GM19035 (cell line): ENCODE data around the gene RPH3AL.

ENCODE experiments used
- ATAC-seq: cut with Tn5 transposase; IDR thresholded peaks from one replicate; pipeline ENCODE4 v1.9.1; 2021; ENCODE audit not compliant: unreplicated experiment

Gene RPH3AL

DNA sequence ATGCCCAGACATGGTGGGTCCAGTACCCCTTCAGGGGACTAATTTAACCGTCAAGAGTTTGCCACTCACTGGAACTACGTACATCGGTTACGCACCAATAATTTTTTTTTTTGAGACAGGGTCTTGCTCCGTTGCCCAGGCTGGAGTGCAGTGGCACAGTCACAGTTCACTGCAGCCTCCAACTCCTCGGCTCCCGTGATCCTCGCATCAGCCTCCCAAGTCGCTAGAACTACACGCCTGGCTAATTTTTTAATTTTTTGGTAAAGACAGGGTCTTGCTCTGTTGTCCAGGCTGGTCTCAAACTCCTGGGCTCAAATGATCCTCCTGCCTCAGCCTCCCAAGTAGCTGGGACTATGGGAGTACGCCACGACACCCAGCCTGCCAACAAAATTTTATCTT is 15.6 kb downstream of the RPH3AL start:
- ATAC-seq = no peak

DNA sequence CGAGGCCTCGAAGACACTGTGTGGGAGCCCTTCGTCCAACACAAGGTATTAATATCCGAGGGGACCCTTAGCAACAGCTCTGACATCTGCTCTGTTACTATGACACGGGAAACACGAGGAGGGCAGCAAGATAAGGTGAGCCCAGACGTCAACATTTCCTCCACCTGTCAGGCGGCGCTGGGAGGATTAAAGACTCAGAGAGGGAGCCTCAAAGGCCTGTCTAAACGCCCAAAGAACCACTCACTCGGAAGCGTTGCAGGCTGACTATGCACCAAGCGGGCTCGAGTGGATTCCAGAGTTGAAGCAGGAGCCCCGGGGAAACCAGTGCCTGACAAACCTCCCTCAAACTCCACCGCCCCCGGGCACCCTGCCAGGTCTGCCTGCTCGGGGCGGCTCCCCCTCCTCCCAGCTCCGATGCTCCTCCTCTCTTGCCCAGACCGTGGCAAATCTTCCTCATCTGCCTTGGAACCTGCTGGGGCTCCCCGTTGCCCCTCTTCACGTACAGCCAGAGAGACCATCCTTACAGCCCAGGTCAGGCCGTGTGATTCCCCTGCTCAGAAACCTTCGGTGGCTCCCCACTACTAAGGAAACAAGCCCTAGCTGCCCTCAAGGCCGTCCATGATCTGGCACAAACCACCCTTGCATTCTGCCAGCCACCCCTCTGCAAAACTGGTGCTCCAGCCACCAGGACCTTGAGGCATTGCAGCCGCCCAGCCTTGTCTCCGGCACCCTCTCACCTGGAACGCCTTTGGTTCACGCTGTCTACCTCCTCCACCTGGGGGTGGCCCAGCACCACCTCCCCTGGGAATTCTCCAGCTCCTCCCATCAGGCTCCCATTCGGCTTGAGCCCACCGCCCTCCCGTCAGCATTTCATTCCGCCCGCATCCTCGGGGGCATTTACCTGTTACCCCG is 16.2 kb downstream of the RPH3AL start:
- no peak for ATAC-seq

GRCh38 chr17:335691-336090 is 16.9 kb downstream of the RPH3AL start:
- ATAC-seq = no peak

DNA sequence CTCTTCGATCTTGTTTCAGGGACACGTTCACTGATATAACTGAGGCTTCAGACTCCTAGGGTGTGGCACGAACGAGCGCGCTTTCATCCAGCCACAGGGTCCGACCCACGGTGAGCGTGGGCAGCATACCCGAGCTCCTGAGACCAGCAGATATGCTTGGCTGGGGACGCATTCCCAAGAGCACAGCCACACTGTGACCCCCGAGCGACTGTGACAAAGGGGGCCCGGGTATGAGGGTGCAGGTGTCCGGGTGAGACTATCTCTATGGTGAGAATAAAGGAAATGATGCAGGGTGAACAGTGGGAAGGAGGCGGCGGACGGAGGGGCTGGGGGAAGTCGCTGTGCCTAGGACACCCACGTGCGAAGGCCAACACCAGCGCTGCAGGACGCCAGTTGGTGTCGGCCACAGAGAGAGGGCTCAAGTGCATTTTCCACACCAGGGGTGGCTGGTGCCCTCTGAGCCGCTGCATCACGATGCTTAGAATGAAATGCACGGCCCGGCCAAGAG is 17.6 kb downstream of the RPH3AL start:
- ATAC-seq = no peak

GRCh38 chr17:333626-334396 is 18.8 kb downstream of the RPH3AL start:
- ATAC-seq = no peak

DNA sequence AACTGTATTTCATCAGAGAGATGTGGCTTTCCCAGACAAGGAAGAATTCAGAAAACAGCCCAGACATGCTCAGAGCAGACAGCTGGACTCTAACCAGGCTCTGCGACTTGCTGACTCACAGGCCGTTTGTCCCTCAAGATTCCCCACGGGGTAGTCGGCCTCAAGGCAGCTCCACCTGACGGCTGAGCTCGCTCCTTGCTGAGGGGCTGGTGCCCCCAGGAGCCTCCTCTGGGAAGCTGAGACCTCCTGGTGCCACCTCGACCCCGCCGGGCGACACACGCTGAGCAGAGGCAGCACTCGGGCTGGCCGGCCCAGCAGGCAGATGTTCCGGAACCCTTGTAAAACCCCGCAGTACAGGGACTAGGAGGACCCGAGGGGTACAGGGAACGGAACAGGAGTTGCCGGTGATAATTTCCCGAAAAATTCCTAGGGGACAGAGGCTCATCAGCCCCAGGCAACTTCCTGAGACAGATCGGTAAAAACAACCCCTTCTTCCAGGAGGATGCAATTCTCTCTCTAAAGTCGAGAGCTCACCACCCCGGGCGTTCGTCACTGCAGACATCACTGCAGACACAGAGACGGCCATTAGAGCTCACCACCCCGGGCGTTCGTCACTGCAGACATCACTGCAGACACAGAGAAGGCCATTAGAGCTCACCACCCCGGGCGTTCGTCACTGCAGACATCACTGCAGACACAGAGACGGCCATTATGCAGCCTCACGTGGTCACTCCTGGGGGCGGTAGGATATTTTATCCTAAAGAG is 19.9 kb downstream of the RPH3AL start:
- ATAC-seq = no peak

DNA sequence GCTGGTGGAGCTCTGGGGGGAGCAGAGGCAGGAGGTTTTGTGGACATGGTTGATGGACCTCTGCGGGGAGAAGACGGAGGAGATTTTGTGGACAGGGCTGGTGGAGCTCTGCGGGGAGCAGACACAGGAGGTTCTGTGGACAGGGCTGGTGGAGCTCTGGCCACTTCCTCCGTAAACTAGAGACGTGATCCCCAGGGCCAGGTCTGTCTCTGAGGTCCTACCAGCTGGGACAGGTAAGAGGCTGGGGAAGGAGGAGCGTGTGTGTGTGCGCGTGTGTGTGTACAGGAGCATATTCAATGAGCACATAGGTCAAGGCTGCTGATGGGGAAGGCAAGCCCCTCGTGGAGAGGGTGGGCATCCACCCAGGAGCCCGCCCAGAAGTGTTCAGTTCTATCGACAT is 20.6 kb downstream of the RPH3AL start:
- ATAC-seq = no peak

GRCh38 chr17:330993-331701 is 21.5 kb downstream of the RPH3AL start:
- no peak for ATAC-seq

GRCh38 chr17:329784-330420 is 22.7 kb downstream of the RPH3AL start:
- ATAC-seq = no peak

- no peak for ATAC-seq
These were observed 24.6 kb downstream of the RPH3AL start for GRCh38 chr17:327971-328370.

DNA sequence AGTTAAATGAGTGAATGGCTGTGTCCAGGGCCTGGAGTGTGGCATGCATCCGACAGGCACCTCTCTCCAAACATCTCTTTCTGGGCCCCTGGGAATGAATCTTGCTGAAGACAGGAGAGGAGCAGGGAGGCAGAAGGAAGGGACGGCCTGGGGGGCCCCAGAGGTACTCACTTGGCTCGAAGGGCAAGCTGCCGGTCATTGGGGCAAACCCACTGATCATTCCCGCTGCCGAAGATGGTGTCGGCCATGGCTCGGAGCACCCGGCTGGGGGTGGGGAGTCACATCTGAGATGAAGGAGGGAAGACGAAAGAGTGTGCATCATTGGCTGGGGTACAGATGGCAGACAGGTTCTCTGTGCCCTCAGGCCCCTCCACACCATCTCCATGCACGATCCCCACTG is 25.3 kb downstream of the RPH3AL start:
- ATAC-seq = no peak

DNA sequence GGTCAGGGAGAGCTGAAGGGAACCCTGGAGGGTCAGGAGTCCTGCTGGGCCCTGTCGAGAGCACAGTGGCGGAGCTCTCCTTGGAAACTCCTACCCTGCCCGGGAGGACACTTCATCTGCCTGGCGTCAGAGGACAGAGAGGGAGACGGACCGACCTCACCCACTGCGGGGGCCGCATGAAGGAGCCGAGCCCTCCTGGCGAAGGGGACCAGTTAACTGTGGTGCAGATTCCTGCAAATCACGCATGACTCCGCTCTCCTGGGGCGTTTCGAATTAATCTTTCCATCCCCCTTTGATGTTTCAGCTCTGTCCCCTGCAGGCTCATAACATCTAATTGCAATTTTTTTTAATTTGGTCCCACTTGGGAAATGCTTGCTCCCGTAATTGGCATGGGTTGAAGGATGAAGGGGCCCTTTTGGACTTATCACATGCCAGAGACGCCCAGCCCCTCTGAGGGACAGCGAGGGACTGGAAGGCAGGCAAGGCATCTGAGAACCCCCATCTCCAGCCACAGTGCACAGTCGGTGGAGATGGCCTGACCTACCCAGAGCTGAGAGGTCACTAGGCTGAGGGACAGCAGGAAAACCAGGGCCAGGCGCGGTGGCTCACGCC is 26.5 kb downstream of the RPH3AL start:
- ATAC-seq = no peak

DNA sequence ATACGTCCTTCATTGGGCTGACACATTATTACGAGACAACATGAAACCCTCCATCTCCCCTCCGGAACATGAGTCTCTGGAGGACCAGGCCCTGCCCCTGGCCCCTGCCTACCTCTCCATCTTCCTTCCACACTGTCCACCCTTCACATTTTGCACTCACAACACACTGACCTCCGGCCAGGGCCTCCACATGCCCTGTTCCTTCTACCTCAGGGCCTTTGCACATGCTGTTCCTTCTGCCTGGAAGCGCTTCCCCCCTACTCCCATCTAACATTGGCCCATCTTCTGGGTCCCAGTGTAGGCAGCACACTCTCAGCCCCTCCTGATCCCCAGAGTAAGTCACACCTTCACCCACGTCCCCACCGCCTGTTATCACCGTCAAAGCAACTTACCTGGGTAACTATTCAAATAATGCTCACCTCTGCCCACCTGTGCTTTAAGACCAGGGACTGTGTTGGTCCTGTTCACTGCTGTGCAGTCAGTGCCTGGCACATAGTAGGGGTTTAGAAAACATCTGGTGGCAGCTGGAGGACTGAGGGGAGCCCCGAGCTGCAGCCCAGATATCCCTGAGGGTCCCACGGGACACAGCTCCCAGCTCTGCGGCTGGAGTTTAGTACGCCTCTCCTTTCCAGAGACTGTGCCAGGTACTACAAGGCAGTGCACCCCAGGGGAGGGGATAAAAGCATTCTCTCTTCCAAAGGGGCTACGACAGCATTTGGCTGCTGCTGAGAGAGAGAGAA is 27.2 kb downstream of the RPH3AL start:
- ATAC-seq = no peak

GRCh38 chr17:323721-324571 is 28.7 kb downstream of the RPH3AL start:
- no peak for ATAC-seq

GRCh38 chr17:323181-323580 is 29.4 kb downstream of the RPH3AL start:
- ATAC-seq = no peak

GRCh38 chr17:322006-322780 is 30.4 kb downstream of the RPH3AL start:
- no peak for ATAC-seq

DNA sequence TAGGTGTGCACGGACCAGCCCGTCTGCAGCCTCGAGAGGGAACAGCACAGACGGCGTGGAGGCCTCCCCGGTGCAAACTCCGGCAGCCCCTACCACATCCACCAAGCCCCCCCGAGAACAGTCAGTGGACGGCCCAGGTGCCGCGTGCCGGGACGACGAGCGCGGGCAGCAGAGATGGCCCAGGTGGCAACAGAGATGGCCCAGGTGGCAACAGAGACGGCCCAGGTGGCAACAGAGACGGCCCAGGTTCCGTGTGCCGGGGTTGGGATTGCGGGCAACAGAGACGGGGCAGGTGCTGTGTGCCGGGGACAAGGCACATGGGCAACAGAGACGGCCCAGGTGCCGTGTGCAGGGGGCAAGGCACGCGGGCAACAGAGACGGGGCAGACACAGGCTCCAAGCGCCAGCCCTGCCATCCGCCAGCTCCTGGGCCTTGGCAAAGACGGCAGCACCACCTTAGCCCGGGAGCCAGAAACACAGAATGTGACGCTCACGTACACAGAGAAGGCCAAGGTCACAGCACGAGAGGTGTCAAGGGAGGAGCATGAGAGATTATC is 31.1 kb downstream of the RPH3AL start:
- ATAC-seq = no peak
